ENCODE measurements around the gene CST7. TPM values are rescaled to one million over a fixed set of nuclear protein-coding genes. Genes with fewer than 3 reads are reported as not detected.
A peak's percentile ranks its signal among the peaks of the same experiment; 100 is the strongest.

The CST7 gene
- total RNA-seq, 1 experiment from 2014 or later = not detected

- H3K4ac ChIP-seq (ENCODE audit: low read depth, low read length) = no peak overlapping the region
- no peak overlapping the region for H3K4me2 ChIP-seq (ENCODE audit: insufficient read depth, insufficient read length, low read length)
- TF ChIP-seq CTCF (conservative IDR thresholded peaks at IDR 0.05) = no peak
- no peak overlapping the region for H3K4me3 Mint-ChIP-seq
- peak; percentile 19 for DNase-seq
- H2BK120ac ChIP-seq (ENCODE audit: low read depth, low read length, poor library complexity, severe bottlenecking) = no peak overlapping the region
- H4K8ac ChIP-seq (replicated peaks; ENCODE audit: insufficient read length, low read depth, low read length) = no peak overlapping the region
- no peak overlapping the region for H3K27ac Mint-ChIP-seq
- H2BK20ac ChIP-seq (ENCODE audit: low read depth, low read length, poor library complexity, severe bottlenecking) = no peak overlapping the region
- no peak overlapping the region for H3T11ph ChIP-seq (ENCODE audit: low read length)
- no peak overlapping the region for H3K23ac ChIP-seq (ENCODE audit: insufficient read length, low read depth, low read length)
- H3K23me2 ChIP-seq (ENCODE audit: insufficient read length, low read depth, low read length, poor library complexity, severe bottlenecking) = no peaks in the 10 kb centered on the region
- no peak overlapping the region for H3K9ac ChIP-seq (ENCODE audit: extremely low read depth, insufficient read length, low read length)
- no peak overlapping the region for H2BK15ac ChIP-seq (ENCODE audit: low read depth, low read length)
- H4K20me1 ChIP-seq (ENCODE audit: control insufficient read depth, insufficient read depth, insufficient read length) = no peaks in the 10 kb centered on the region
- no peak overlapping the region for H2AK5ac ChIP-seq (ENCODE audit: insufficient read length, low read length)
- H3K9me3 ChIP-seq (ENCODE audit: control insufficient read depth, low read depth, low read length) = no peaks in the 10 kb centered on the region
- no peak overlapping the region for H4K91ac ChIP-seq (ENCODE audit: insufficient read length, low read depth, low read length)
- H3K56ac ChIP-seq (ENCODE audit: insufficient read length, low read depth, low read length) = no peak overlapping the region
- no peak overlapping the region for H4K5ac ChIP-seq (ENCODE audit: insufficient read length, low read depth, low read length)
- H2AFZ ChIP-seq (ENCODE audit: low read length) = no peak overlapping the region
- peaks cover 12 to 14% of the 10 kb centered on the region in 2 experiments; a peak in 4 of 5 replicates for H3K9me3 Mint-ChIP-seq
- H3K79me2 ChIP-seq (ENCODE audit: insufficient read depth, low read length) = no peaks in the 10 kb centered on the region
- H3K27ac ChIP-seq (ENCODE audit: insufficient read length, low read depth, low read length) = no peak overlapping the region
- H3K18ac ChIP-seq (ENCODE audit: insufficient read length, low read depth, low read length) = no peak overlapping the region
- H2BK12ac ChIP-seq (ENCODE audit: insufficient read length, low read depth, low read length) = no peak overlapping the region
- H3K79me1 ChIP-seq (ENCODE audit: insufficient read depth, low read depth, low read length, poor library complexity, severe bottlenecking) = no peaks in the 10 kb centered on the region
- H3K14ac ChIP-seq (ENCODE audit: insufficient read depth, low read length) = no peak overlapping the region
- H2BK5ac ChIP-seq (ENCODE audit: insufficient read length, low read length) = no peak overlapping the region
- no peaks in the 10 kb centered on the region for H3K27me3 ChIP-seq (ENCODE audit: insufficient read depth, low read length)
- WGBS (ENCODE audit: extremely low coverage, insufficient read length, low lambda C conversion rate) = no CpG with 5 or more reads among the region's 11 CpGs
- H3K4me1 ChIP-seq (ENCODE audit: insufficient read depth, low read length) = no peaks in the 10 kb centered on the region
- H3K4me1 Mint-ChIP-seq = peaks cover 6 to 15% of the 10 kb centered on the region in 2 experiments
- peaks cover 16% of the 10 kb centered on the region for H3K27me3 Mint-ChIP-seq (ENCODE audit: low read depth)
- peaks cover 0 to 2% (median 0%) of the 10 kb centered on the region in 3 experiments; a peak in 2 of 7 replicates for H3K36me3 Mint-ChIP-seq (ENCODE audit: insufficient read depth in 1 of 3, low read depth in 3 of 3)
Measured at GRCh38 chr20:24951536-24952083, 2.5 kb downstream of the CST7 start.
